Measurements from ENCODE around the gene LRRK1.

LRRK1 gene

GRCh38 chr15:100981086-100981485 lies 61.9 kb downstream of the LRRK1 start:
- in situ Hi-C loops (cut with MboI; ENCODE audit: low sequenced_read_pairs, unreplicated experiment): no loop called here
- no peak for DNase-seq (ENCODE audit: low spot score)
- no peak for TF ChIP-seq CTCF (IDR thresholded peaks at IDR 0.05; ENCODE audit: borderline replicate concordance, control extremely low read depth, extremely low read depth, insufficient read depth, missing control alignments)

DNA sequence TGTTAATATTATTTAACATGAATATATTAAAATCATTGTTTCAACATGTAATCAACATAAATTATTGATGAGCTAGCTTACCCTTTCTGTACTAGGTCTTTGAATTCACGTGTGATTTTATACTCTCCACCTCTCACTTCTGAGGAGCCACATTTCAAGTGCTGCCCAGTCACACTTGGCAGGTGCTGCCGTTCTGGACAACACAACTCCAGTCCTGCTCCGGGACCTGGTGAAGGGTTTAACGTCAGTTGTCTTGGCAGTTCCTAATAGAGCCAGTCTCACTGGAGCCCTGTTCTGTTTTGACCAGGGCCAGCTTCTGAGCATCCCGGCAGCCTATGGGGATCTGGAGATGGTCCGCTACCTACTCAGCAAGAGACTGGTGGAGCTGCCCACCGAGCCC lies 64.1 kb downstream of the LRRK1 start:
- in situ Hi-C loops (cut with MboI; ENCODE audit: low sequenced_read_pairs, unreplicated experiment): no loop called here
- DNase-seq (ENCODE audit: low spot score): no peak
- no peak for TF ChIP-seq CTCF (IDR thresholded peaks at IDR 0.05; ENCODE audit: borderline replicate concordance, control extremely low read depth, extremely low read depth, insufficient read depth, missing control alignments)

DNA sequence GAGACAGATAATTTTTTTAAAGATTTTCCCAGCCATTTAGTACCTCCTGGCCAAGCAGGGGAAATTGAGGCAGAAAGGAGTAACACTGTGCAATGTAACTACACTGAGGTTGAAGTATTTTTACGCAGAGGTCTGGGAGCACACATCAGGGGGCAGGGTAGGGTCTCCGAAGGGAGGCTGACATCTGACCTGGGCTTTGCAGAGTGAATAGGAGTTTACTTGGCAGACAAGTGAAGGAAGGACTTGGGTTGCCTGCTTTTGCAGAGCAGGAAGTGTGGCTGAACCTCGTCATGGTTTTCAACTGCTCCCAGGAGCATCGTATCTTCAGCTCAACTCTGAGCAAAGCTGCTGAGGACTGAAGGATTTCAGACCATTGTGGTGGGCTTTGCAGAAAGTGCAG lies 66.2 kb downstream of the LRRK1 start:
- no peak for DNase-seq (ENCODE audit: low spot score)
- in situ Hi-C loops (cut with MboI; ENCODE audit: low sequenced_read_pairs, unreplicated experiment): no loop called here
- no peak for TF ChIP-seq CTCF (IDR thresholded peaks at IDR 0.05; ENCODE audit: borderline replicate concordance, control extremely low read depth, extremely low read depth, insufficient read depth, missing control alignments)

- in situ Hi-C loops (cut with MboI; ENCODE audit: low sequenced_read_pairs, unreplicated experiment): no loop called here
- DNase-seq (ENCODE audit: low spot score): no peak
- no peak for TF ChIP-seq CTCF (IDR thresholded peaks at IDR 0.05; ENCODE audit: borderline replicate concordance, control extremely low read depth, extremely low read depth, insufficient read depth, missing control alignments)
Observed at GRCh38 chr15:100986158-100986896, 67.2 kb downstream of the LRRK1 start.

DNA sequence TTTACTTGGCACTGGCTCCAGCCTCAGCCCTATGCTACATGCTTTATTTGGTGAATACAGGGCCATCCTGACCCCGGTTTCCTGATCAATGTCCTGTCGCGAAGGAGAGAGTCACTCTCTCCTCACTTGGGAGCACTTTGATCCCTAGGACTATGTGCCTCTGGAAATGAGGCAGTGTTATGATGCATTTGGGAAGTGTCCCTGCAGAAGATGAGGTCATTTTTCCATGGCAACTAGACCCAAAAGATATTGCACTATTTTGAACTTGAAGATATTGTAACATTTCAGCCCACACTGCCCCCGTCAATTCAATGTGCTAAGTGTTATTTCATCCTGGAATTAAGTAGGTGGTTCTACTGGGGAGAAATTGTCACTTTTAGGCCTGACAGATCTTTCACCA lies 68.0 kb downstream of the LRRK1 start:
- no peak for DNase-seq (ENCODE audit: low spot score)
- in situ Hi-C loops (cut with MboI; ENCODE audit: low sequenced_read_pairs, unreplicated experiment): no loop called here
- no peak for TF ChIP-seq CTCF (IDR thresholded peaks at IDR 0.05; ENCODE audit: borderline replicate concordance, control extremely low read depth, extremely low read depth, insufficient read depth, missing control alignments)

DNA sequence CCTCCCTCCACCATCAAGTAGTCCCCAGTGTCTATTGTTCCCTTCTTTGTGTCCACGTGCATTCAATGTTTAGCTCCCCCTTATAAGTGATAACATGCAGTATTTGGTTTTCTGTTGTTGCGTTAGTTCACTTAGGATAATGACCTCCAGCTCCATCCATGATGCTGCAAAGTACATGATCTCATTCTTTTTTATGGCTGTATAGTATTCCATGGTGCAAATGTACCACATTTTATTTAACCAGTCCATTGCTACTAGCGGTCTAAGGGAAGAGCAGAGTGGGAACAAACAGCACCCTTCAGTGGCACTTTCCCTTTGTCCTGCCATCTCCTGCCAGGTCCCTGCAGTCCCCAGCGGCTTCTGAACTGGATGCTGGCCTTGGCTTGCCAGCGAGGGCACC lies 69.1 kb downstream of the LRRK1 start:
- in situ Hi-C loops (cut with MboI; ENCODE audit: low sequenced_read_pairs, unreplicated experiment): no loop called here
- no peak for TF ChIP-seq CTCF (IDR thresholded peaks at IDR 0.05; ENCODE audit: borderline replicate concordance, control extremely low read depth, extremely low read depth, insufficient read depth, missing control alignments)
- no peak for DNase-seq (ENCODE audit: low spot score)

Measured in GM13976 (cell line).